Neural progenitor cell (in vitro differentiated cells): ENCODE measurements around the gene SPAAR. TPM values are rescaled to one million over a fixed set of nuclear protein-coding genes. Genes with fewer than 3 reads are reported as not detected.
A peak's percentile ranks its signal among the peaks of the same experiment; 100 is the strongest.

Experiments
- DNase-seq: peaks from one replicate; pipeline ENCODE4 v3.0.0-alpha.2; 2016; ENCODE audit warnings: low spot score
- H2AFZ ChIP-seq: fragments of 200-600 bp; sonication (generic); replicated peaks from 2 replicates; pipeline ENCODE4 v1.6.1; 2016; ENCODE audit warnings: antibody characterized with exemption
- H3F3A ChIP-seq: fragments of 200-600 bp; sonication (generic); 2 replicates; pipeline ENCODE4 v1.6.1; 2016; ENCODE audit warnings: antibody characterized with exemption, low read depth
- H3K27ac ChIP-seq: fragments of 200-600 bp; sonication (generic); 2 replicates; pipeline ENCODE4 v1.5.1; 2016; ENCODE audit warnings: mild to moderate bottlenecking
- H3K27me3 ChIP-seq: fragments of 200-600 bp; sonication (generic); 2 replicates; pipeline ENCODE4 v1.6.1; 2016; ENCODE audit warnings: mild to moderate bottlenecking, moderate library complexity
- H3K36me3 ChIP-seq: fragments of 200-600 bp; sonication (generic); 2 replicates; pipeline ENCODE4 v1.5.1; 2016
- H3K4me1 ChIP-seq: fragments of 200-600 bp; sonication (generic); 2 replicates; pipeline ENCODE4 v1.6.1; 2016; ENCODE audit warnings: mixed run types
- H3K4me2 ChIP-seq: fragments of 200-600 bp; sonication (generic); 2 replicates; pipeline ENCODE4 v1.6.1; 2016
- H3K4me3 ChIP-seq: fragments of 200-600 bp; sonication (generic); 2 replicates; pipeline ENCODE4 v1.5.1; 2016
- H3K79me2 ChIP-seq: fragments of 200-600 bp; sonication (generic); 2 replicates; pipeline ENCODE4 v1.6.1; 2016; ENCODE audit warnings: low read depth
- H3K9ac ChIP-seq: fragments of 200-600 bp; sonication (generic); 2 replicates; pipeline ENCODE4 v1.6.1; 2016
- H3K9me3 ChIP-seq: fragments of 200-600 bp; sonication (generic); 2 replicates; pipeline ENCODE4 v1.5.1; 2016; ENCODE audit warnings: low read depth
- H4K20me1 ChIP-seq: fragments of 200-600 bp; sonication (generic); 2 replicates; pipeline ENCODE4 v1.6.1; 2016; ENCODE audit warnings: low read depth
- H3K27ac Mint-ChIP-seq: 3 replicates; pipeline ENCODE4 v1.8.0; 2021; ENCODE audit warnings: mixed read lengths
- H3K27me3 Mint-ChIP-seq: 2 replicates; pipeline ENCODE4 v1.8.0; 2022; ENCODE audit warnings: low read depth, mild to moderate bottlenecking, inconsistent platforms, moderate library complexity, mixed read lengths; ENCODE audit not compliant: insufficient read depth
- H3K36me3 Mint-ChIP-seq: 3 replicates; pipeline ENCODE4 v1.8.0; 2021; ENCODE audit warnings: mixed read lengths
- H3K4me1 Mint-ChIP-seq: 3 replicates; pipeline ENCODE4 v1.8.0; 2021; ENCODE audit warnings: mixed read lengths
- H3K4me3 Mint-ChIP-seq: 3 replicates; pipeline ENCODE4 v1.8.0; 2021; ENCODE audit warnings: mild to moderate bottlenecking, moderate library complexity, mixed read lengths
- H3K9me3 Mint-ChIP-seq: 3 replicates; pipeline ENCODE4 v1.8.0; 2020; ENCODE audit warnings: mixed read lengths
- CTCF ChIP-seq: fragments of 200-600 bp; sonication (generic); IDR thresholded peaks from 2 replicates; pipeline ENCODE4 v1.5.1; 2017; ENCODE audit warnings: antibody characterized with exemption, mild to moderate bottlenecking
- EZH2 ChIP-seq: fragments of 200-600 bp; sonication (generic); IDR thresholded peaks from 2 replicates; pipeline ENCODE4 v1.6.1; 2017; ENCODE audit warnings: antibody characterized with exemption, mild to moderate bottlenecking, moderate library complexity
- EZH2phosphoT487 ChIP-seq: fragments of 200-600 bp; sonication (generic); IDR thresholded peaks from 2 replicates; pipeline ENCODE4 v1.6.1; 2017; ENCODE audit warnings: antibody characterized with exemption
- total RNA-seq: library from RNA; depleted of rRNA; stranded (reverse); fragments of >200 nt; gene quantifications from 2 replicates; pipeline ENCODE4 v1.2.3, GENCODE V29; 2015; ENCODE audit warnings: low replicate concordance

SPAAR gene
- total RNA-seq, 1 donor from 2014 or later = not detected

DNA sequence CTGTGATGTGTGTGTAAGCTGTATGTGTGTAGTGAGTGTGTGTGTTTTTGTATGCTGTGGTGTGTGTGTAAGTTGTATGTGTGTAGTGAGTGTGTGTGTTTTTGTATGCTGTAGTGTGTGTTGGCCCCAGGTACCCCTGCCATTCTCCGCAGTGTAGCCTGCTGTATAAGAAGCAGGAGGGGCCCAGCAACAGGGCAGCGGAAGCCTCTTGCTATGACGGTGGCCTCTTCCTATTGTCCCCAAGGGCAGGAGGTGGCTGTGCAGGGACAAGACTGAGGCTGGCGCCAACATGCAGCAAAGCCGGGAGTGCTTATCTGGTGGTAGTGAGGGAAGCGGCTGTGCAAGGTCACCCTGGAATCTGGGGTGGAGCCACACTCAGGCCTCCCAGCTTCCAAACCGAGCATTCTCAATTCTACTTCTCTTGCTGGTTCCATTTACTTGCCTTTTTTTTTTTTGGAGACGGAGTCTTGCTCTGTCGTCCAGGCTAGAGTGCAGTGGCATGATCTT is 5.1 kb downstream of the SPAAR start:
- H3K4me2 ChIP-seq = no peak overlapping the region

DNA sequence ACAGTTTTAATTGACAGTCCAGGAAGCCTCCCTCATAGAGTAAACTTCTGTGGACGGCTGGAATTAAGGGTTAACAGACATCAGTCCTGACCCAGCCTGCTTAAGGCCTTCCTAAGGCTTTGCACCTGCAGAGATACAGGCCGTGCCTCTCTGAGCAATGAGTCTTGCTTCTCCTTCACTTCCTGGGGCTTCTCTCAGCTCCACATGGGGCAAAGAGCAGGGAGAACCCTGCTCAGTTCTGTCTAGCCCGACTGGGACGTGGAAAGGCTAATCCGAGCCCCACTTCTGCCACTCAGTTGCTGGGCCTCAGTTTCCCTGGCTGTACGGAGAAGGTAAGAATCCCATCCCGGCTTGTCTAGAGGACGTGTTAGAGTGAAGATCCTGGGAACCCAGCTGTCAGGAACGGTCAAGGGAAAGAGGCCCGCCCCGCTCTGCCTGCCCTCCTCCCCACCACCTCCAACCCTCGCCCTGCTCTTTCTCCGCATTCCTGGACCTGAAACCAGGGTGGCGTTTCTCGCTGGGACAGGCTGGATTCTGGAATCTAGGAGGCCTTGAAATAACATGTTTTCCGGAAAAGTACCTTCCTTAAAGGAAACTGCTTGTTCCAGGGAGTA is 6.5 kb downstream of the SPAAR start:
- H3K9ac ChIP-seq = no peak overlapping the region
- DNase-seq = no peak
- H3K79me2 ChIP-seq = no peaks in the 10 kb centered on the region
- H3K27ac ChIP-seq = no peak overlapping the region
- Mint-ChIP-seq H3K27me3 (no peaks in the 10 kb centered on the region), H3K36me3 (no peaks in the 10 kb centered on the region), H3K4me1 (peaks cover 3% of the 10 kb centered on the region), H3K27ac (peak overlapping the region; percentile 17), H3K9me3 (no peaks in the 10 kb centered on the region), H3K4me3 (no peak overlapping the region)
- peaks cover 17% of the 10 kb centered on the region for H3F3A ChIP-seq
- H3K36me3 ChIP-seq = no peaks in the 10 kb centered on the region
- H2AFZ ChIP-seq = no peak overlapping the region
- H4K20me1 ChIP-seq = no peaks in the 10 kb centered on the region
- TF ChIP-seq CTCF (no peak), EZH2phosphoT487 (no peak), EZH2 (no peak)
- H3K9me3 ChIP-seq = no peaks in the 10 kb centered on the region
- H3K27me3 ChIP-seq = no peaks in the 10 kb centered on the region
- no peak overlapping the region for H3K4me3 ChIP-seq
- H3K4me2 ChIP-seq = no peak overlapping the region
- H3K4me1 ChIP-seq = no peaks in the 10 kb centered on the region

More for the DNA sequence above, 5.1 kb downstream of the SPAAR start:
- Mint-ChIP-seq H3K9me3 (no peaks in the 10 kb centered on the region), H3K27ac (no peak overlapping the region), H3K4me3 (no peak overlapping the region), H3K27me3 (no peaks in the 10 kb centered on the region), H3K36me3 (no peaks in the 10 kb centered on the region), H3K4me1 (peaks cover 8% of the 10 kb centered on the region)
- Histone ChIP-seq H3F3A (peaks cover 17% of the 10 kb centered on the region), H3K79me2 (no peaks in the 10 kb centered on the region), H3K9ac (no peak overlapping the region), H3K4me3 (no peak overlapping the region), H3K36me3 (no peaks in the 10 kb centered on the region), H3K27ac (no peak overlapping the region), H3K4me1 (no peaks in the 10 kb centered on the region), H3K27me3 (no peaks in the 10 kb centered on the region), H3K9me3 (no peaks in the 10 kb centered on the region), H4K20me1 (no peaks in the 10 kb centered on the region), H2AFZ (no peak overlapping the region)
- TF ChIP-seq EZH2 (no peak), EZH2phosphoT487 (no peak), CTCF (no peak)
- DNase-seq = peak; percentile 74

DNA sequence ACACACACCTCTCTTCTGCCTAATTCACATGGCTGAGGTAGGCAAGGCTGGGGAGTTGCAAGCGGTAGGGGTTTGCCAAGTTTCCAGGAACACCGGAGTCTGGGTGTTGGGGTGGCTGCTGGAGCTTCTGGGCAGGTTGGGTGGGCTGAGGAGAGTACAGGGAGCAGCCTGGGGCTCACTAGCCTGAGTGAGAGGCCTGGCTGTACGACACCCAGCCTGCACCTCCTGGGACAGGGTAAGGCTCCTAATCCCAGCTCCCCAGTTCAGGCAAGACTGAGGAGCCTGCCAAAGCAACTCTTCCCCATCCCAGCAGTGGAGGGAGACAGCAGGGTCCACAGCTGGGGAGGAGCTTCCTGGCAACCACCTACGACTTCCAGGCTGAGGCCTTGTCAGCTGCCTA is 8.0 kb downstream of the SPAAR start:
- no peak for TF ChIP-seq EZH2
- TF ChIP-seq EZH2phosphoT487 = no peak
- H4K20me1 ChIP-seq = no peaks in the 10 kb centered on the region
- H3K36me3 ChIP-seq = no peaks in the 10 kb centered on the region
- no peak overlapping the region for H3K27ac ChIP-seq
- Mint-ChIP-seq H3K27me3 (no peaks in the 10 kb centered on the region), H3K4me1 (no peaks in the 10 kb centered on the region), H3K36me3 (no peaks in the 10 kb centered on the region), H3K27ac (no peak overlapping the region), H3K4me3 (no peak overlapping the region), H3K9me3 (no peaks in the 10 kb centered on the region)
- no peak for DNase-seq
- no peak overlapping the region for H3K4me2 ChIP-seq
- no peaks in the 10 kb centered on the region for H3K79me2 ChIP-seq
- H3K9me3 ChIP-seq = no peaks in the 10 kb centered on the region
- H3K27me3 ChIP-seq = no peaks in the 10 kb centered on the region
- no peak overlapping the region for H3K4me3 ChIP-seq
- H3F3A ChIP-seq = peaks cover 17% of the 10 kb centered on the region
- H3K9ac ChIP-seq = no peak overlapping the region
- no peak overlapping the region for H2AFZ ChIP-seq
- H3K4me1 ChIP-seq = no peaks in the 10 kb centered on the region

GRCh38 chr9:35918780-35919179 is 9.5 kb downstream of the SPAAR start:
- Mint-ChIP-seq H3K27me3 (no peaks in the 10 kb centered on the region), H3K4me1 (peaks cover 2% of the 10 kb centered on the region), H3K4me3 (no peak overlapping the region), H3K9me3 (no peaks in the 10 kb centered on the region), H3K27ac (no peak overlapping the region), H3K36me3 (no peaks in the 10 kb centered on the region)
- no peak overlapping the region for H3K4me2 ChIP-seq
- no peak overlapping the region for H3K27ac ChIP-seq
- H3K79me2 ChIP-seq = no peaks in the 10 kb centered on the region
- no peak overlapping the region for H2AFZ ChIP-seq
- H4K20me1 ChIP-seq = no peaks in the 10 kb centered on the region
- no peak overlapping the region for H3K4me3 ChIP-seq
- TF ChIP-seq EZH2phosphoT487 (no peak), EZH2 (no peak), CTCF (no peak)
- H3K27me3 ChIP-seq = no peaks in the 10 kb centered on the region
- no peaks in the 10 kb centered on the region for H3K4me1 ChIP-seq
- no peak overlapping the region for H3K9ac ChIP-seq
- no peaks in the 10 kb centered on the region for H3K36me3 ChIP-seq
- peaks cover 11% of the 10 kb centered on the region for H3F3A ChIP-seq
- no peaks in the 10 kb centered on the region for H3K9me3 ChIP-seq
- DNase-seq = no peak
